Esophagus muscularis mucosa (tissue), 4 donors: ENCODE measurements around the gene KANK3.

Source experiments
- EP300 ChIP-seq: sonication (generic); formaldehyde crosslinking; IDR thresholded peaks from one replicate; pipeline ENCODE4 v1.6.1; 2017; ENCODE audit warnings: antibody characterized with exemption
- POLR2A ChIP-seq: fragments of 450-650 bp; IDR thresholded peaks from one replicate; pipeline ENCODE4 v1.6.1; 2017; ENCODE audit warnings: antibody characterized with exemption, moderate library complexity, mild to moderate bottlenecking, low read depth
- POLR2AphosphoS5 ChIP-seq, 2 donors: sonication (generic); formaldehyde crosslinking; IDR thresholded peaks; one replicate each; pipeline ENCODE4 v1.6.1; 2017; ENCODE audit warnings: antibody characterized with exemption in 2 of 2
- TF ChIP-seq, protein P1 (sequence below), 3 experiments: fragments of 200-600 bp in 2 of 3; fragments of 450-650 bp in 1 of 3; sonication (generic) in 2 of 3; IDR thresholded peaks; one replicate each; pipeline ENCODE4 v1.5.1; 2017 to 2019; ENCODE audit warnings: antibody characterized with exemption in 3 of 3, mild to moderate bottlenecking in 2 of 3, moderate library complexity in 1 of 3

DNA sequence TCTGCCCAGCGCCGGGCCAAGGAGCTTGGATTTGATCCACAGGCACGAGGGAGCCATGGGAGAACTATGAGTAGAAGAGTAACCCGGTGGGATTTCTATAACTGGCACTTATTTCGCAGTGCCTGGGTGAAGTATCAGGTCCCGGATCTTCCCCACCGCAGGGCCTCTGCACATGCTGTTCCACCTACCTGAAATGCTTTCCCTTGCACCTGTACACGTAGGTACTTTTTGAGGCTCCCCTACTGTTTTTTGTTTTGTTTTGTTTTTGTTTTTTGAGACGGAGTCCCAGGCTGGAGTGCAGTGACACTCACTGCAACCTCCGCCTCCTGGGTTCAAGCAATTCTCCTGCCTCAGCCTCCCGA is 402 bp upstream of the KANK3 start:
- TF ChIP-seq, protein P1, sequence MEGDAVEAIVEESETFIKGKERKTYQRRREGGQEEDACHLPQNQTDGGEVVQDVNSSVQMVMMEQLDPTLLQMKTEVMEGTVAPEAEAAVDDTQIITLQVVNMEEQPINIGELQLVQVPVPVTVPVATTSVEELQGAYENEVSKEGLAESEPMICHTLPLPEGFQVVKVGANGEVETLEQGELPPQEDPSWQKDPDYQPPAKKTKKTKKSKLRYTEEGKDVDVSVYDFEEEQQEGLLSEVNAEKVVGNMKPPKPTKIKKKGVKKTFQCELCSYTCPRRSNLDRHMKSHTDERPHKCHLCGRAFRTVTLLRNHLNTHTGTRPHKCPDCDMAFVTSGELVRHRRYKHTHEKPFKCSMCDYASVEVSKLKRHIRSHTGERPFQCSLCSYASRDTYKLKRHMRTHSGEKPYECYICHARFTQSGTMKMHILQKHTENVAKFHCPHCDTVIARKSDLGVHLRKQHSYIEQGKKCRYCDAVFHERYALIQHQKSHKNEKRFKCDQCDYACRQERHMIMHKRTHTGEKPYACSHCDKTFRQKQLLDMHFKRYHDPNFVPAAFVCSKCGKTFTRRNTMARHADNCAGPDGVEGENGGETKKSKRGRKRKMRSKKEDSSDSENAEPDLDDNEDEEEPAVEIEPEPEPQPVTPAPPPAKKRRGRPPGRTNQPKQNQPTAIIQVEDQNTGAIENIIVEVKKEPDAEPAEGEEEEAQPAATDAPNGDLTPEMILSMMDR (IDR thresholded peaks at IDR 0.05): no peak
- TF ChIP-seq POLR2A: no peak
- TF ChIP-seq EP300: no peak
- TF ChIP-seq POLR2AphosphoS5 (IDR thresholded peaks at IDR 0.05): no peak
